Endothelial cell of umbilical vein (primary cell): ENCODE measurements around the gene FCGBP. TPM values are rescaled to one million over a fixed set of nuclear protein-coding genes. Genes with fewer than 3 reads are reported as not detected.

Source experiments
- BruUV-seq: library from RNA; stranded (reverse); fragments of 400-500 nt; replicated peaks from 2 replicates; lab custom pipeline; 2021; lab: Mats Ljungman, UMichigan
- CTCF ChIA-PET: fragments of 300-600, 350-600 bp; sonication (Branson Sonifier 250); formaldehyde crosslinking; loops from one replicate; lab custom pipeline; 2021; ENCODE audit warnings: antibody characterized with exemption, inconsistent platforms; lab: Charles Lee
- POLR2A ChIA-PET: fragments of 300-600, 350-600 bp; sonication (Branson Sonifier 250); formaldehyde crosslinking; loops from one replicate; lab custom pipeline; 2021; ENCODE audit warnings: antibody characterized with exemption, inconsistent platforms; lab: Charles Lee
- DNase-seq: peaks from one replicate; pipeline ENCODE4 v3.0.0-alpha.2; 2011; ENCODE audit warnings: low read depth, low spot score
- FAIRE-seq: peaks from 2 replicates; lab custom pipeline; 2011; peaks lifted over from hg19 to GRCh38; lab: Jason Lieb, UNC
- H2AFZ ChIP-seq: 2 replicates; pipeline ENCODE4 v1.6.0; 2012; ENCODE audit warnings: low read depth, low read length, control low read depth, inconsistent platforms
- H3K27ac ChIP-seq: 2 replicates; pipeline ENCODE4 v1.5.1; 2011; ENCODE audit warnings: low read depth, mild to moderate bottlenecking, control low read depth, low read length, moderate library complexity; ENCODE audit not compliant: insufficient read depth
- H3K27me3 ChIP-seq, 2 experiments: 2 replicates each; pipeline versions ENCODE4 v1.6.0 to v1.6.1; 2011; ENCODE audit warnings: low read length in 2 of 2, mixed read lengths in 1 of 2; ENCODE audit not compliant: control insufficient read depth in 2 of 2, insufficient read depth in 2 of 2
- H3K36me3 ChIP-seq, 2 experiments: 2 replicates in 1 of 2; 3 replicates in 1 of 2; pipeline ENCODE4 v1.5.1; 2011; ENCODE audit warnings: low read length in 2 of 2, mild to moderate bottlenecking in 1 of 2, moderate library complexity in 1 of 2; ENCODE audit not compliant: control insufficient read depth in 2 of 2, insufficient read depth in 2 of 2; ENCODE audit errors: extremely low read depth in 1 of 2
- H3K4me1 ChIP-seq: 3 replicates; pipeline ENCODE4 v1.5.1; 2011; ENCODE audit warnings: mild to moderate bottlenecking, low read length; ENCODE audit not compliant: control insufficient read depth, insufficient read depth; ENCODE audit errors: extremely low read depth
- H3K4me2 ChIP-seq: 2 replicates; pipeline ENCODE4 v1.6.1; 2011; ENCODE audit warnings: low read length, control low read depth, mixed read lengths; ENCODE audit not compliant: insufficient read depth
- H3K4me3 ChIP-seq, 3 experiments: fragments of 200-600 bp in 1 of 3; sonication (generic), shearing (Covaris generic) in 1 of 3; replicated peaks in 1 of 3; 2 replicates each; pipeline ENCODE4 v1.5.1; 2011 to 2016; ENCODE audit warnings: control low read depth in 3 of 3, low read length in 3 of 3, mild to moderate bottlenecking in 2 of 3, inconsistent platforms in 1 of 3, low read depth in 1 of 3, moderate library complexity in 1 of 3; ENCODE audit not compliant: insufficient read depth in 1 of 3
- H3K79me2 ChIP-seq: 2 replicates; pipeline ENCODE4 v1.6.0; 2012; ENCODE audit warnings: low read length, inconsistent platforms; ENCODE audit not compliant: control insufficient read depth, insufficient read depth
- H3K9ac ChIP-seq: replicated peaks from 2 replicates; pipeline ENCODE3; 2011; ENCODE audit warnings: low read length, control low read depth; ENCODE audit not compliant: insufficient read depth; ENCODE audit errors: extremely low read depth
- H3K9me1 ChIP-seq: replicated peaks from 3 replicates; pipeline ENCODE4 v1.6.0; 2011; ENCODE audit warnings: mild to moderate bottlenecking, low read length; ENCODE audit not compliant: control insufficient read depth, insufficient read depth; ENCODE audit errors: extremely low read depth
- H3K9me3 ChIP-seq: replicated peaks from 2 replicates; pipeline ENCODE4 v1.5.1; 2012; ENCODE audit warnings: low read length, inconsistent platforms; ENCODE audit not compliant: control insufficient read depth, insufficient read depth
- H4K20me1 ChIP-seq: replicated peaks from 2 replicates; pipeline ENCODE3; 2011; ENCODE audit warnings: mild to moderate bottlenecking, low read length; ENCODE audit not compliant: control insufficient read depth, insufficient read depth; ENCODE audit errors: extremely low read depth
- CTCF ChIP-seq, 2 donors: IDR thresholded peaks; 1 replicate in 1 of 2; 2 replicates in 1 of 2; pipeline ENCODE4 v1.5.1; 2011; ENCODE audit warnings: low read length in 2 of 2, mild to moderate bottlenecking in 2 of 2, moderate library complexity in 2 of 2, control low read depth in 1 of 2, inconsistent platforms in 1 of 2, low read depth in 1 of 2; ENCODE audit not compliant: insufficient read depth in 1 of 2; ENCODE audit errors: extremely low read depth in 1 of 2
- EZH2 ChIP-seq: IDR thresholded peaks from 2 replicates; pipeline ENCODE4 v1.6.1; 2012; ENCODE audit warnings: borderline replicate concordance, low read depth, mild to moderate bottlenecking, moderate library complexity, low read length, inconsistent platforms; ENCODE audit not compliant: severe bottlenecking
- FOS ChIP-seq: IDR thresholded peaks from 2 replicates; pipeline ENCODE4 v1.6.1; 2011; ENCODE audit warnings: mild to moderate bottlenecking, low read length, moderate library complexity, borderline replicate concordance; ENCODE audit not compliant: insufficient read depth
- GATA2 ChIP-seq: IDR thresholded peaks from 2 replicates; pipeline ENCODE4 v1.7.0; 2011; ENCODE audit warnings: low read depth, mild to moderate bottlenecking, moderate library complexity, mixed read lengths, low read length; ENCODE audit not compliant: insufficient read length, insufficient read depth
- JUN ChIP-seq: IDR thresholded peaks from 2 replicates; pipeline ENCODE4 v1.6.1; 2011; ENCODE audit warnings: borderline replicate concordance, low read depth; ENCODE audit not compliant: insufficient read length, insufficient read depth
- MAX ChIP-seq: IDR thresholded peaks from 2 replicates; pipeline ENCODE4 v1.6.1; 2011; ENCODE audit not compliant: insufficient read depth, insufficient read length
- MYC ChIP-seq: IDR thresholded peaks from one replicate; pipeline ENCODE4 v1.6.1; 2011; ENCODE audit warnings: mild to moderate bottlenecking, low read depth, low read length
- POLR2A ChIP-seq: IDR thresholded peaks from 2 replicates; pipeline ENCODE4 v1.6.1; 2012; ENCODE audit warnings: low read depth, mild to moderate bottlenecking, control low read depth, low read length
- POLR2AphosphoS5 ChIP-seq: IDR thresholded peaks from 2 replicates; pipeline ENCODE4 v1.6.1; 2012; ENCODE audit warnings: low read depth, mild to moderate bottlenecking, control low read depth, low read length, moderate library complexity; ENCODE audit not compliant: insufficient read depth
- dilution Hi-C: fragments of 300-500 bp; cut with MboI; formaldehyde crosslinking; loops from one replicate; pipeline ENCODE4 v1.15.0; 2019; ENCODE audit warnings: low sequenced_read_pairs; ENCODE audit not compliant: extremely low pct_ligation_motif_present
- intact Hi-C: fragments of 100-400 bp; cut with micrococcal nuclease; formaldehyde crosslinking; loops from one replicate; pipeline ENCODE4 v1.10.0; 2022
- polyA plus RNA-seq, 4 experiments: library from polyadenylated mRNA; depleted of rRNA in 3 of 4; stranded (reverse) in 3 of 4; unstranded in 1 of 4; fragments of >200 nt; gene quantifications; 2 replicates each; pipeline versions ENCODE4 v1.2.1 to v1.2.3, GENCODE V29; 2011 to 2012; ENCODE audit warnings: missing spikeins in 1 of 4
- total RNA-seq: library from RNA; stranded (reverse); gene quantifications from 2 replicates; pipeline ENCODE4 v1.2.3, GENCODE V29; 2021

Gene FCGBP
- total and polyA plus RNA-seq, 2 donors (not counting 3 experiments of a cell fraction or from before 2014, with no cell fraction given), result 0.01 TPM; not detected in 1

- Histone ChIP-seq H3K9me1 (no peaks in the 10 kb centered on the region), H4K20me1 (no peaks in the 10 kb centered on the region), H3K27ac (no peak overlapping the region), H3K27me3 (no peaks in the 10 kb centered on the region), H3K9me3 (no peaks in the 10 kb centered on the region), H3K4me2 (no peak overlapping the region), H2AFZ (no peak overlapping the region), H3K4me3 (no peak overlapping the region), H3K79me2 (no peaks in the 10 kb centered on the region), H3K4me1 (no peaks in the 10 kb centered on the region), H3K36me3 (no peaks in the 10 kb centered on the region), H3K9ac (no peak overlapping the region)
- FAIRE-seq, result no peak
- TF ChIP-seq POLR2A (no peak), EZH2 (no peak), JUN (no peak), FOS (no peak), MAX (no peak), GATA2 (no peak), CTCF (IDR thresholded peaks at IDR 0.05; ENCODE audit: extremely low read depth in 1 of 2, insufficient read depth in 1 of 2, low read depth in 1 of 2, low read length in 2 of 2) (no peak), MYC (no peak), POLR2AphosphoS5 (no peak)
- dilution Hi-C loops, result no loop called here
- ChIA-PET POLR2A (no interaction called here), CTCF (interaction anchor here (1.3 to 2.2 kb wide), 2 partner anchors 14 to 50 kb away, joined by 3 to 4 read pairs; no protein-coding TSS in a partner anchor)
- no TSS peak for BruUV-seq
- intact Hi-C loops, result no loop called here
- no peak for DNase-seq
These were observed 6.1 kb downstream of the FCGBP start for GRCh38 chr19:39928357-39928725.
